ENCODE data around the gene EXOSC7.
"Not testable (repeated sequence)": the region's sequence is repeated elsewhere in the genome, so short reads cannot be mapped to it uniquely, and the experiment has no call there.

Gene EXOSC7

GRCh38 chr3:44976002-44976815 lies at the start of gene EXOSC7, which contains the start of gene ZDHHC3:
Gene EXOSC7 (plus strand): TSS chr3:44976244. CDS start chr3:44976278, 34 bp downstream.
Gene ZDHHC3 (minus strand): TSS chr3:44976174. CDS start chr3:44959436, 16,738 bp downstream.
- ATAC-seq, result peak; percentile 91

GRCh38 chr3:44926921-44927320 lies 49.1 kb upstream of the EXOSC7 start:
- no peak for ATAC-seq

GRCh38 chr3:44927371-44927770 lies 48.7 kb upstream of the EXOSC7 start:
- no peak for ATAC-seq

- ATAC-seq, result no peak
Observed at GRCh38 chr3:44929782-44930181, 46.3 kb upstream of the EXOSC7 start.

- no peak for ATAC-seq
Observed at GRCh38 chr3:44930911-44931310, 45.1 kb upstream of the EXOSC7 start.

GRCh38 chr3:44931791-44932190 lies 44.3 kb upstream of the EXOSC7 start:
- ATAC-seq, result no peak

GRCh38 chr3:44932271-44932670 lies 43.8 kb upstream of the EXOSC7 start:
- ATAC-seq, result no peak

- no peak for ATAC-seq
Observed at GRCh38 chr3:44932986-44933944, 42.8 kb upstream of the EXOSC7 start.

- no peak for ATAC-seq
Observed at GRCh38 chr3:44939581-44940036, 36.4 kb upstream of the EXOSC7 start.

- ATAC-seq, result no peak
Observed at GRCh38 chr3:44942202-44942921, 33.7 kb upstream of the EXOSC7 start.

GRCh38 chr3:44948239-44948638 lies 27.8 kb upstream of the EXOSC7 start:
- ATAC-seq, result no peak

GRCh38 chr3:44949770-44950169 lies 26.3 kb upstream of the EXOSC7 start:
- ATAC-seq, result not testable (repeated sequence)

- ATAC-seq, result no peak
Observed at GRCh38 chr3:44950275-44950734, 25.7 kb upstream of the EXOSC7 start.

- no peak for ATAC-seq
Observed at GRCh38 chr3:44952689-44953088, 23.4 kb upstream of the EXOSC7 start.

- no peak for ATAC-seq
Observed at GRCh38 chr3:44954304-44954703, 21.7 kb upstream of the EXOSC7 start.

GRCh38 chr3:44954962-44955361 lies 21.1 kb upstream of the EXOSC7 start:
- no peak for ATAC-seq

- ATAC-seq, result no peak
Observed at GRCh38 chr3:44955917-44956316, 20.1 kb upstream of the EXOSC7 start.

- no peak for ATAC-seq
Observed at GRCh38 chr3:44957986-44958385, 18.1 kb upstream of the EXOSC7 start.

- ATAC-seq, result no peak
Observed at GRCh38 chr3:44958386-44958785, 17.7 kb upstream of the EXOSC7 start.

- no peak for ATAC-seq
Observed at GRCh38 chr3:44960387-44961026, 15.5 kb upstream of the EXOSC7 start.

- ATAC-seq, result no peak
Observed at GRCh38 chr3:44961888-44962287, 14.2 kb upstream of the EXOSC7 start.

Measured in activated CD4-positive, CD25-positive, alpha-beta regulatory T cell treated with anti-CD3 and anti-CD28 coated beads, Interleukin-2, amount 50 U/mL, for 24 hours (primary cell).